Mesendoderm (in vitro differentiated cells): ENCODE results near the gene AP4S1.

ENCODE experiments used
- DNase-seq: peaks from one replicate; pipeline ENCODE4 v3.0.0; 2013
- H2AK5ac ChIP-seq: 2 replicates; pipeline ENCODE4 v1.6.1; 2013; ENCODE audit warnings: low read length, inconsistent platforms
- H2BK120ac ChIP-seq: 2 replicates; pipeline ENCODE4 v1.6.1; 2013; ENCODE audit warnings: low read depth, mild to moderate bottlenecking, low read length, moderate library complexity, mixed read lengths
- H2BK15ac ChIP-seq: replicated peaks from 2 replicates; pipeline ENCODE4 v1.6.1; 2013; ENCODE audit warnings: low read depth, mild to moderate bottlenecking, moderate library complexity
- H2BK5ac ChIP-seq: 2 replicates; pipeline ENCODE4 v1.6.1; 2013; ENCODE audit warnings: low read length, inconsistent platforms
- H3K18ac ChIP-seq: 2 replicates; pipeline ENCODE4 v1.6.1; 2013; ENCODE audit warnings: mild to moderate bottlenecking, low read length, mixed read lengths
- H3K23ac ChIP-seq: one replicate; pipeline ENCODE4 v1.6.1; 2013; ENCODE audit warnings: low read length
- H3K27ac ChIP-seq: 2 replicates; pipeline ENCODE4 v1.5.1; 2013; ENCODE audit warnings: low read depth, mild to moderate bottlenecking, inconsistent platforms, low read length, moderate library complexity
- H3K27me3 ChIP-seq: 2 replicates; pipeline ENCODE4 v1.6.1; 2013; ENCODE audit warnings: low read length, control low read depth, mild to moderate bottlenecking, inconsistent platforms; ENCODE audit not compliant: insufficient read depth, poor library complexity
- H3K36me3 ChIP-seq: 2 replicates; pipeline ENCODE4 v1.6.1; 2013; ENCODE audit warnings: low read length, inconsistent platforms; ENCODE audit not compliant: control insufficient read depth, insufficient read depth
- H3K4ac ChIP-seq: one replicate; pipeline ENCODE4 v1.6.1; 2013; ENCODE audit warnings: low read depth, mild to moderate bottlenecking, low read length, moderate library complexity
- H3K4me1 ChIP-seq: 2 replicates; pipeline ENCODE4 v1.6.1; 2013; ENCODE audit warnings: low read depth, low read length, inconsistent platforms; ENCODE audit not compliant: control insufficient read depth
- H3K4me2 ChIP-seq: 2 replicates; pipeline ENCODE4 v1.6.1; 2013; ENCODE audit warnings: low read length
- H3K4me3 ChIP-seq: 2 replicates; pipeline ENCODE4 v1.5.1; 2013; ENCODE audit warnings: mild to moderate bottlenecking, low read length
- H3K56ac ChIP-seq: one replicate; pipeline ENCODE4 v1.6.1; 2013; ENCODE audit warnings: low read length
- H3K79me1 ChIP-seq: 2 replicates; pipeline ENCODE4 v1.6.1; 2013; ENCODE audit warnings: low read length, inconsistent platforms
- H3K79me2 ChIP-seq: 2 replicates; pipeline ENCODE4 v1.6.1; 2013; ENCODE audit warnings: mild to moderate bottlenecking, low read length; ENCODE audit not compliant: control insufficient read depth, insufficient read depth
- H3K9ac ChIP-seq: 2 replicates; pipeline ENCODE4 v1.6.1; 2013; ENCODE audit warnings: low read length, inconsistent platforms
- H4K5ac ChIP-seq: one replicate; pipeline ENCODE4 v1.6.1; 2013; ENCODE audit warnings: low read length
- H4K8ac ChIP-seq: one replicate; pipeline ENCODE4 v1.6.1; 2013; ENCODE audit warnings: low read depth, mild to moderate bottlenecking, control low read depth, low read length, moderate library complexity
- WGBS: extraction: QIAGEN DNeasy Blood & Tissue Kit; methylation state at CpG from one replicate; pipeline ENCODE4 v1.1.7; 2013; ENCODE audit warnings: low lambda C conversion rate, missing lambda C conversion rate; ENCODE audit not compliant: insufficient coverage; ENCODE audit errors: extremely low coverage; 5-methylcytosine and 5-hydroxymethylcytosine counted together

The AP4S1 gene

DNA sequence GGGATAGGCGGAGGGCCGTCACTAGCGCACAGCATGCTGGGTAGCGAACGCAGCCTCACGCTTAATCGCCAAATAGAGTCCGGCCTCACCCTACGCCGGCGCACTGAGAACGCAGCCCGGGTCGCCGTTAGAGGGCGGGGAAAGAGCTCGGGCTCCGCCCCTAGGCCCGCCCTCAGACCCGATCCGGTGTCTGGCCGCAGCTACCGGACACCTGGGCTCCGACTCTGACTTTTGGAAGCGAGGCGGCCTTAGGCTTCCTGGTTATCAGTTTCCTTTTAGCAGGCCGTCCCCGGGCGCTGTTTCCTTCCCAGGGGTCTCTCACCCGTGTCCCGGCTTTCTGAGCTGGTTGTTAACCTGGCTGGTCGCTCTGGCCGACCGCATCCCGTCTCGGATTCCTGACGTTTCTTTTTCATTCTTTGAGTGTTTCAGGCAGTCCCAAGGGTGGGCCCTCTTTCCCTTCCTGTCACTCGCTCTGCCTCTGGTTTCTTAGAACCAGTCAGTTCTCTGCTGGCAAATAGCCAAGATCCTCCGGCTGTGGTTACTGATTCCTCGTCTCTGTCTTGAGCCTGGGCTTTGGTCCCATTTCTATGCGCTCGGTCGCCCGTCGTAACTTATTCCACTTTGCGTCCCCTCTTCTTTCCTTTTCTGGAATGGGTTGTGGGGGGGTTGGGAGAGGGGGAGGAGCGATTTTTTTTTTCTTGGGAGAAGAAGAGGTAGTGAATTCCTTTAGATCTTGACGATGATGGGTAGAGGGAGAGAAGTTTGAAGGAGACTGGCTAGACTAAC lies 1.2 kb downstream of the AP4S1 start:
- Histone ChIP-seq H2BK5ac (peak overlapping the region; percentile 10), H3K27me3 (no peaks in the 10 kb centered on the region), H3K36me3 (no peaks in the 10 kb centered on the region), H3K9ac (peak overlapping the region; percentile 82), H2AK5ac (no peak overlapping the region), H4K8ac (no peak overlapping the region), H3K4me1 (peaks cover 7% of the 10 kb centered on the region), H3K4me2 (peak overlapping the region; percentile 81), H2BK120ac (no peak overlapping the region), H3K4ac (peak overlapping the region; percentile 26), H3K79me1 (no peaks in the 10 kb centered on the region), H3K56ac (peak overlapping the region; percentile 88), H4K5ac (no peak overlapping the region), H3K23ac (peak overlapping the region; percentile 33), H3K4me3 (peak overlapping the region; percentile 62), H2BK15ac (no peak overlapping the region), H3K27ac (peak overlapping the region; percentile 95), H3K79me2 (peaks cover 33% of the 10 kb centered on the region), H3K18ac (peak overlapping the region; percentile 78)
- DNase-seq: peak; percentile 98
- no CpG with 5 or more reads among the region's 48 CpGs for WGBS

DNA sequence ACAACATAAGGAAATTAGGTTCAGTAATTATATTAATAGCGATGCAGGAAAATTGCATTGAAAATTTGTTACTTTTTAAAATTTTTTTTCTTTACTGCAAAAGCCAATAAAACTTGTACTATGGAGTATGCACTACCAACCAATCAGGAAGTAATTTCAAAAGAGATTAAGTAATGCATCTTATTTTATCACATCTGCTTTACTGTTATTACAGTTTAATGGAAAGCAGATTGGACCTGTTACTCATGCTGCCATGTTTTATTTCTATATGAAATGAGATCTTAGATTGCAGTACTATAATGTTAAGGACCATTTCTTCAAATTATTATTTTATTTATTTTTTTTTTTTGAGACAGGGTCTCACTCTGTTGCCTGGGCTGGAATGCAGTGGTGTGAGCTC lies 2.4 kb downstream of the AP4S1 start:
- Histone ChIP-seq H4K8ac (no peak overlapping the region), H2BK120ac (no peak overlapping the region), H3K9ac (no peak overlapping the region), H3K4ac (no peak overlapping the region), H3K18ac (no peak overlapping the region), H3K79me1 (no peaks in the 10 kb centered on the region), H2AK5ac (no peak overlapping the region), H3K27ac (no peak overlapping the region), H4K5ac (no peak overlapping the region), H3K4me3 (no peak overlapping the region), H3K23ac (no peak overlapping the region), H3K27me3 (no peaks in the 10 kb centered on the region), H2BK5ac (no peak overlapping the region), H3K79me2 (peaks cover 24% of the 10 kb centered on the region), H2BK15ac (no peak overlapping the region), H3K4me1 (peaks cover 7% of the 10 kb centered on the region), H3K36me3 (no peaks in the 10 kb centered on the region), H3K56ac (no peak overlapping the region), H3K4me2 (no peak overlapping the region)
- no CpG with 5 or more reads among the region's 1 CpG for WGBS
- DNase-seq: no peak

DNA sequence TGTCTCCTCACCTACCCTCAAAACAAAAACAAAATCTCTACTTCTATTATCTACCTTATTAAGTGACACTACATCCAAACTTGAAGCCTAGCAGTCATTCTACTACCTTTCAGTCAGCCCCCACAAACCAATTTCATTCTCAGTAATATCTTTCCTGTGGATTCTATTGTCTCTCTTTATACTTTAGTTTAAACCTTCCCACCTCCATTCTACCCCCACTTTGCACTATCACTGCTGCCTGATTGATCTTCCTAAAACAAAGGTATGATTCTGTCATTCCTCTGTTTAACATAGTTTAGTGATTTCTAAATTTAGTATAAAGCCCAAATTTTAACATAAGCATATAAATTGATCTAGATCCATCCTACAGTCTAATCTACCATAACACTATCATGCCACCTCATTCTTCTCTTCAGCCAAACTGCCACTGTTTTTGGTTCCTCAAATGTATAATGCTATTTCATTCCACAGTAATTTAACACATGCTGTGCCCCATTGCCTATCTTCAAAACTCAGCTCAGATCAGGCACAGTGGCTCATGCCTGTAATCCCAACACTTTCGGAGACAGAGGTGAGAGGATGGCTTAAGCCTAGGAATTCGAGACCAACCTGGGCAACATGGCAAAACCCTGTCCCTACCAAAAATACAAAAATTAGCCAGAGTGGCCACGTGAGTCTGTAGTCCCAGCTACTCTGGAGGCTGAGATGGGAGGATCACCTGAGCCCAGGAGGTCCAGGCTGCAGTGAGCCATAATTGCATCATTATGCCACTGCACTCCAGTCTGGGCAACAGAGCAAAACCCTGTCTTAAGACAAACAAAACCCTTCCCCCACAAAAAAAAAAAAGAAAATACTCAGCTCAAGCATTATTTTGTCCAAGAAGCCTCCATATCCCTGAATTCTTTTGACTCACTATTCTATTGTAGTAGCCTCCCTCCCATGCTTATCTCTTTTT lies 3.8 kb downstream of the AP4S1 start:
- H3K79me1 ChIP-seq: no peaks in the 10 kb centered on the region
- H3K23ac ChIP-seq: no peak overlapping the region
- DNase-seq: peak; percentile 61
- H3K36me3 ChIP-seq: no peaks in the 10 kb centered on the region
- H2BK15ac ChIP-seq: peak overlapping the region; percentile 92
- H3K9ac ChIP-seq: no peak overlapping the region
- no CpG with 5 or more reads among the region's 3 CpGs for WGBS
- H2AK5ac ChIP-seq: no peak overlapping the region
- H3K4me2 ChIP-seq: no peak overlapping the region
- H3K4me1 ChIP-seq: peaks cover 6% of the 10 kb centered on the region
- H3K27ac ChIP-seq: peak overlapping the region; percentile 28
- H3K56ac ChIP-seq: no peak overlapping the region
- H3K18ac ChIP-seq: peak overlapping the region; percentile 89
- H4K5ac ChIP-seq: no peak overlapping the region
- peaks cover 15% of the 10 kb centered on the region for H3K79me2 ChIP-seq
- H3K4me3 ChIP-seq: no peak overlapping the region
- H2BK120ac ChIP-seq: no peak overlapping the region
- H3K27me3 ChIP-seq: no peaks in the 10 kb centered on the region
- H2BK5ac ChIP-seq: no peak overlapping the region
- no peak overlapping the region for H4K8ac ChIP-seq
- H3K4ac ChIP-seq: no peak overlapping the region

DNA sequence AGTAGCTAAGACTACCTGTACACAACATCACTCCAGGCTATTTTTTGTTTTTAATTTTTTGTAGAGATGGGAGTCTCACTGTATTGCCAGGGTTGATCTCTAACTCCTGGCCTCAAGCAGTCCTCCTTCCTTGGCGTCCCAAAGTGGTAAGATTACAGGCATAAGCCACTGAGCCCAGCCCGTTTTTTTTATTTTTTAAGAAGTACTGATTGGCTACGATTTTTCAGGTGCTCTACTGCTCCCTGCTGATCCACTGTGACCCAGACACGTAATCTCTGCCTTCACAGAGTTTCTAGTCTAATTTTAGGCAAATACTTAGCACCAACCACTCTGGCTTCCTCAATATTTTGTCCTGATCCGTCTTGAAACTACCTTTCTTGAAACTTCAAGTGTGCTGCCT lies 5.0 kb downstream of the AP4S1 start:
- Histone ChIP-seq H3K4me3 (no peak overlapping the region), H2AK5ac (no peak overlapping the region), H3K27me3 (no peaks in the 10 kb centered on the region), H2BK5ac (peak overlapping the region; percentile 12), H2BK15ac (peak overlapping the region; percentile 92), H3K27ac (no peak overlapping the region), H3K79me2 (peaks cover 4% of the 10 kb centered on the region), H4K8ac (peak overlapping the region; percentile 41), H3K4me2 (no peak overlapping the region), H2BK120ac (peak overlapping the region; percentile 45), H3K4me1 (peaks cover 6% of the 10 kb centered on the region), H3K79me1 (no peaks in the 10 kb centered on the region), H3K36me3 (no peaks in the 10 kb centered on the region), H3K56ac (no peak overlapping the region), H3K4ac (peak overlapping the region; percentile 68), H3K18ac (peak overlapping the region; percentile 5), H4K5ac (no peak overlapping the region), H3K23ac (no peak overlapping the region), H3K9ac (no peak overlapping the region)
- no CpG with 5 or more reads among the region's 5 CpGs for WGBS
- DNase-seq: peak; percentile 7

DNA sequence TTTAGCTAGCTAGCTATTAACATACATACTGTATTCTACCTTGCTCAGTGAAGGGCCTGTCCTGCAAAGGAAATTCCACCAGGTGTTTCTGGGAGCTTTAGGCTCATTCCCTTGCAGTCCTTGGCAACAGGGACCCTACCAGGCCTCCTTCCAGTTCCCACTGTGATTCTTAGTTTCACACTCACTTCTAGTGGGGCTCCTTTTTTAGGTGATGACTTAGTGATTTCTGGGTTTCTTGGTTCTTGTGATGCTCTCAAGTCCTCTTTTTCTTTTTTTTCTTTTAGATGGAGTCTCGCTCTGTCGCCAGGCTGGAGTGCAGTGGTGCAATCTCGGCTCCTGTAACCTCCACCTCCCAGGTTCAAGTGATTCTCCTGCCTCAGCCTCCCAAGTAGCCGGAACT lies 11.1 kb downstream of the AP4S1 start:
- no peak overlapping the region for H3K27ac ChIP-seq
- H2BK120ac ChIP-seq: no peak overlapping the region
- no CpG with 5 or more reads among the region's 4 CpGs for WGBS
- no peak overlapping the region for H3K18ac ChIP-seq
- no peaks in the 10 kb centered on the region for H3K27me3 ChIP-seq
- no peak overlapping the region for H4K5ac ChIP-seq
- no peak overlapping the region for H2BK5ac ChIP-seq
- H3K79me2 ChIP-seq: no peaks in the 10 kb centered on the region
- H3K4me3 ChIP-seq: no peak overlapping the region
- H3K9ac ChIP-seq: no peak overlapping the region
- H3K4ac ChIP-seq: no peak overlapping the region
- no peak overlapping the region for H2BK15ac ChIP-seq
- peak; percentile 16 for DNase-seq
- H3K36me3 ChIP-seq: no peaks in the 10 kb centered on the region
- no peak overlapping the region for H3K23ac ChIP-seq
- no peak overlapping the region for H4K8ac ChIP-seq
- H3K56ac ChIP-seq: no peak overlapping the region
- H3K4me1 ChIP-seq: no peaks in the 10 kb centered on the region
- H2AK5ac ChIP-seq: no peak overlapping the region
- H3K79me1 ChIP-seq: no peaks in the 10 kb centered on the region
- H3K4me2 ChIP-seq: no peak overlapping the region
